ENCODE data around the gene PM20D1.

PM20D1 gene

DNA sequence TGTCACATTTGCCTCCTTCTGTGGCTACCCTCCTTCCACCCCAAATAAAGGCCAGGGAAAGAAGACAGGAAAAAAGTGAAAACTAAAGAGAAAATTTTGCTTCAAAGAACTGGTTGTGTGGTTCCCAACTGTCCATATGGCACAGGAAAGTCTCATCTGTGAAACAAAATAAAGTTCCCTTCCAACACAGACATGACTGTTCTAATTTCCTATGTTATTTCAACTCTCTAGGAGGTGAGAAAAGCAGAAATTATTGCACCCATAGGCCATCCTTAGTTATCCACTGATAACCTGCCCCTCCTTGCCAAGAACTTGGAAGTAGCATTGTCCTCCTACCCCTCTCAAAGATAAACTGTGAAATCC lies 66.5 kb downstream of the PM20D1 start:
- H3K4me3 ChIP-seq (ENCODE audit: low read depth, low read length): no peak overlapping the region
- no peak for TF ChIP-seq CTCF (IDR thresholded peaks at IDR 0.05; ENCODE audit: insufficient read depth, low read length, missing control alignments)
- no peak for DNase-seq (ENCODE audit: low read depth, low spot score)
- CTCF ChIA-PET: interaction anchor here (2.4 to 15.0 kb wide), 2 partner anchors 8 to 198 kb away, joined by 22 to 417 read pairs; no protein-coding TSS in a partner anchor
- POLR2A ChIA-PET: no interaction called here

- ChIA-PET CTCF (interaction anchor here (0.7 to 2.4 kb wide), 8 partner anchors 8 to 205 kb away, joined by 3 to 22 read pairs (median 4); no protein-coding TSS in a partner anchor), POLR2A (no interaction called here)
- DNase-seq (ENCODE audit: low read depth, low spot score): no peak
- no peak for TF ChIP-seq CTCF (IDR thresholded peaks at IDR 0.05; ENCODE audit: insufficient read depth, low read length, missing control alignments)
- no peak overlapping the region for H3K4me3 ChIP-seq (ENCODE audit: low read depth, low read length)
Observed at GRCh38 chr1:205782627-205783432, 67.1 kb downstream of the PM20D1 start.

- POLR2A ChIA-PET: no interaction called here
- CTCF ChIA-PET: interaction anchor here (1.3 kb wide), 1 partner anchor 12 kb away, joined by 3 read pairs; no protein-coding TSS in a partner anchor
Observed at GRCh38 chr1:205780335-205780734, 69.6 kb downstream of the PM20D1 start.

More at GRCh38 chr1:205780335-205780734, 69.6 kb downstream of the PM20D1 start:
- TF ChIP-seq CTCF (IDR thresholded peaks at IDR 0.05; ENCODE audit: insufficient read depth, low read length, missing control alignments): no peak
- no peak overlapping the region for H3K4me3 ChIP-seq (ENCODE audit: low read depth, low read length)
- DNase-seq (ENCODE audit: low read depth, low spot score): no peak
